ENCODE data around the gene PDE6H.

PDE6H gene

GRCh38 chr12:14946162-14946561 lies 26.7 kb upstream of the PDE6H start:
- Histone ChIP-seq H2AK5ac (ENCODE audit: low read length) (no peak overlapping the region), H3K27me3 (ENCODE audit: insufficient read depth, low read length) (no peaks in the 10 kb centered on the region), H4K8ac (ENCODE audit: low read depth, low read length) (no peak overlapping the region), H3K4ac (ENCODE audit: low read depth, low read length) (no peak overlapping the region), H2BK120ac (ENCODE audit: insufficient read depth, low read length, poor library complexity) (no peak overlapping the region), H2BK5ac (ENCODE audit: low read depth, low read length, poor library complexity) (no peak overlapping the region), H3K79me2 (ENCODE audit: control insufficient read depth, insufficient read depth, low read length, poor library complexity) (no peaks in the 10 kb centered on the region), H2BK12ac (ENCODE audit: low read length) (peak overlapping the region; percentile 8), H3K4me2 (ENCODE audit: low read length) (no peak overlapping the region), H3K79me1 (ENCODE audit: low read length) (peaks cover 22% of the 10 kb centered on the region), H4K91ac (ENCODE audit: low read depth, low read length) (no peak overlapping the region), H3K23ac (ENCODE audit: low read length) (no peak overlapping the region), H3K18ac (ENCODE audit: low read length) (no peak overlapping the region), H3K36me3 (ENCODE audit: control insufficient read depth in 1 of 2, insufficient read depth in 2 of 2, low read length in 2 of 2) (peaks cover 6 to 8% of the 10 kb centered on the region in 2 experiments), H3K9ac (ENCODE audit: low read length) (no peak overlapping the region), H3K14ac (ENCODE audit: low read length) (no peak overlapping the region), H3K27ac (ENCODE audit: low read depth, low read length) (no peak overlapping the region), H2AFZ (ENCODE audit: insufficient read depth, low read length, poor library complexity) (no peak overlapping the region), H3K9me3 (ENCODE audit: insufficient read depth, low read depth, low read length) (no peaks in the 10 kb centered on the region), H3K4me1 (ENCODE audit: control insufficient read depth in 1 of 2, insufficient read depth in 2 of 2, low read length in 2 of 2) (peaks cover 7 to 19% of the 10 kb centered on the region in 2 experiments), H3K4me3 (ENCODE audit: low read depth, low read length) (no peak overlapping the region), H4K12ac (ENCODE audit: low read depth, low read length) (no peak overlapping the region)
- no peak for DNase-seq
- WGBS (ENCODE audit: extremely low coverage, insufficient coverage, insufficient read length): no CpG with 5 or more reads among the region's 2 CpGs

- Histone ChIP-seq H2BK5ac (ENCODE audit: low read depth, low read length, poor library complexity) (no peak overlapping the region), H3K23ac (ENCODE audit: low read length) (no peak overlapping the region), H4K91ac (ENCODE audit: low read depth, low read length) (no peak overlapping the region), H3K36me3 (ENCODE audit: control insufficient read depth in 1 of 2, insufficient read depth in 2 of 2, low read length in 2 of 2) (peaks cover 6 to 8% of the 10 kb centered on the region in 2 experiments), H3K79me2 (ENCODE audit: control insufficient read depth, insufficient read depth, low read length, poor library complexity) (no peaks in the 10 kb centered on the region), H2BK12ac (ENCODE audit: low read length) (no peak overlapping the region), H3K27me3 (ENCODE audit: insufficient read depth, low read length) (no peaks in the 10 kb centered on the region), H3K4me3 (ENCODE audit: low read depth, low read length) (no peak overlapping the region), H3K27ac (ENCODE audit: low read depth, low read length) (no peak overlapping the region), H2BK120ac (ENCODE audit: insufficient read depth, low read length, poor library complexity) (no peak overlapping the region), H3K18ac (ENCODE audit: low read length) (no peak overlapping the region), H4K8ac (ENCODE audit: low read depth, low read length) (no peak overlapping the region), H3K4me1 (ENCODE audit: control insufficient read depth in 1 of 2, insufficient read depth in 2 of 2, low read length in 2 of 2) (peaks cover 9 to 23% of the 10 kb centered on the region in 2 experiments), H2AFZ (ENCODE audit: insufficient read depth, low read length, poor library complexity) (no peak overlapping the region), H3K4me2 (ENCODE audit: low read length) (no peak overlapping the region), H3K9ac (ENCODE audit: low read length) (no peak overlapping the region), H4K12ac (ENCODE audit: low read depth, low read length) (no peak overlapping the region), H2AK5ac (ENCODE audit: low read length) (no peak overlapping the region), H3K4ac (ENCODE audit: low read depth, low read length) (no peak overlapping the region), H3K9me3 (ENCODE audit: insufficient read depth, low read depth, low read length) (no peaks in the 10 kb centered on the region), H3K79me1 (ENCODE audit: low read length) (peaks cover 26% of the 10 kb centered on the region), H3K14ac (ENCODE audit: low read length) (no peak overlapping the region)
- DNase-seq: no peak
- WGBS (ENCODE audit: extremely low coverage, insufficient coverage, insufficient read length): no CpG with 5 or more reads among the region's 1 CpG
Observed at GRCh38 chr12:14946861-14947260, 26.0 kb upstream of the PDE6H start.

GRCh38 chr12:14948672-14949071 lies 24.2 kb upstream of the PDE6H start:
- no peak overlapping the region for H2AFZ ChIP-seq (ENCODE audit: insufficient read depth, low read length, poor library complexity)
- no peak overlapping the region for H2AK5ac ChIP-seq (ENCODE audit: low read length)
- no peak overlapping the region for H3K23ac ChIP-seq (ENCODE audit: low read length)
- H3K79me2 ChIP-seq (ENCODE audit: control insufficient read depth, insufficient read depth, low read length, poor library complexity): no peaks in the 10 kb centered on the region
- no peak overlapping the region for H3K4me3 ChIP-seq (ENCODE audit: low read depth, low read length)
- peak overlapping the region; percentile 98 for H4K91ac ChIP-seq (ENCODE audit: low read depth, low read length)
- peaks cover 1 to 4% of the 10 kb centered on the region in 2 experiments for H3K36me3 ChIP-seq (ENCODE audit: control insufficient read depth in 1 of 2, insufficient read depth in 2 of 2, low read length in 2 of 2)
- peaks cover 32% of the 10 kb centered on the region for H3K79me1 ChIP-seq (ENCODE audit: low read length)
- no peak overlapping the region for H4K12ac ChIP-seq (ENCODE audit: low read depth, low read length)
- H3K4ac ChIP-seq (ENCODE audit: low read depth, low read length): no peak overlapping the region
- H3K4me2 ChIP-seq (ENCODE audit: low read length): peak overlapping the region; percentile 17
- H2BK5ac ChIP-seq (ENCODE audit: low read depth, low read length, poor library complexity): peak overlapping the region; percentile 96
- H3K9me3 ChIP-seq (ENCODE audit: insufficient read depth, low read depth, low read length): no peaks in the 10 kb centered on the region
- peak overlapping the region; percentile 88 for H3K14ac ChIP-seq (ENCODE audit: low read length)
- peak overlapping the region; percentile 83 for H4K8ac ChIP-seq (ENCODE audit: low read depth, low read length)
- H2BK12ac ChIP-seq (ENCODE audit: low read length): peak overlapping the region; percentile 95
- H3K4me1 ChIP-seq (ENCODE audit: control insufficient read depth in 1 of 2, insufficient read depth in 2 of 2, low read length in 2 of 2): peaks cover 11 to 26% of the 10 kb centered on the region in 2 experiments
- H3K18ac ChIP-seq (ENCODE audit: low read length): no peak overlapping the region
- H3K27ac ChIP-seq (ENCODE audit: low read depth, low read length): peak overlapping the region; percentile 94
- peak in 1 of 2 donors; percentile 42 for DNase-seq
- H3K27me3 ChIP-seq (ENCODE audit: insufficient read depth, low read length): no peaks in the 10 kb centered on the region
- H2BK120ac ChIP-seq (ENCODE audit: insufficient read depth, low read length, poor library complexity): peak overlapping the region; percentile 99
- H3K9ac ChIP-seq (ENCODE audit: low read length): peak overlapping the region; percentile 82
- WGBS (ENCODE audit: extremely low coverage, insufficient coverage, insufficient read length): no CpG with 5 or more reads among the region's 3 CpGs

GRCh38 chr12:14949631-14950030 lies 23.2 kb upstream of the PDE6H start:
- H3K36me3 ChIP-seq (ENCODE audit: control insufficient read depth in 1 of 2, insufficient read depth in 2 of 2, low read length in 2 of 2): peaks cover under 1 to 1% of the 10 kb centered on the region in 2 experiments
- H3K27ac ChIP-seq (ENCODE audit: low read depth, low read length): peak overlapping the region; percentile 79
- peak overlapping the region; percentile 88 for H2AK5ac ChIP-seq (ENCODE audit: low read length)
- H2BK120ac ChIP-seq (ENCODE audit: insufficient read depth, low read length, poor library complexity): peak overlapping the region; percentile 90
- H4K12ac ChIP-seq (ENCODE audit: low read depth, low read length): no peak overlapping the region
- no peaks in the 10 kb centered on the region for H3K27me3 ChIP-seq (ENCODE audit: insufficient read depth, low read length)
- H3K79me2 ChIP-seq (ENCODE audit: control insufficient read depth, insufficient read depth, low read length, poor library complexity): no peaks in the 10 kb centered on the region
- peak overlapping the region; percentile 93 for H3K18ac ChIP-seq (ENCODE audit: low read length)
- H3K14ac ChIP-seq (ENCODE audit: low read length): peak overlapping the region; percentile 86
- H2BK5ac ChIP-seq (ENCODE audit: low read depth, low read length, poor library complexity): peak overlapping the region; percentile 92
- peak overlapping the region; percentile 95 for H4K91ac ChIP-seq (ENCODE audit: low read depth, low read length)
- H3K4me3 ChIP-seq (ENCODE audit: low read depth, low read length): no peak overlapping the region
- H3K4me2 ChIP-seq (ENCODE audit: low read length): no peak overlapping the region
- H2BK12ac ChIP-seq (ENCODE audit: low read length): peak overlapping the region; percentile 100
- no CpG with 5 or more reads among the region's 5 CpGs for WGBS (ENCODE audit: extremely low coverage, insufficient coverage, insufficient read length)
- peaks cover 11 to 26% of the 10 kb centered on the region in 2 experiments for H3K4me1 ChIP-seq (ENCODE audit: control insufficient read depth in 1 of 2, insufficient read depth in 2 of 2, low read length in 2 of 2)
- H2AFZ ChIP-seq (ENCODE audit: insufficient read depth, low read length, poor library complexity): peak overlapping the region; percentile 71
- H3K23ac ChIP-seq (ENCODE audit: low read length): no peak overlapping the region
- H3K4ac ChIP-seq (ENCODE audit: low read depth, low read length): peak overlapping the region; percentile 76
- no peaks in the 10 kb centered on the region for H3K9me3 ChIP-seq (ENCODE audit: insufficient read depth, low read depth, low read length)
- peaks cover 32% of the 10 kb centered on the region for H3K79me1 ChIP-seq (ENCODE audit: low read length)
- peak overlapping the region; percentile 86 for H4K8ac ChIP-seq (ENCODE audit: low read depth, low read length)
- DNase-seq: no peak
- H3K9ac ChIP-seq (ENCODE audit: low read length): no peak overlapping the region
